ENCODE data around the gene SIRT4. TPM values are rescaled to one million over a fixed set of nuclear protein-coding genes. Genes with fewer than 3 reads are reported as not detected.
"Not testable (repeated sequence)": the region's sequence is repeated elsewhere in the genome, so short reads cannot be mapped to it uniquely, and the experiment has no call there.

The SIRT4 gene
- total RNA-seq (2022) = 2.1 and 3.6 TPM in 2 replicates
- Bru-seq, nascent RNA = percentile 41 among the genes with signal in this experiment
- BruChase-seq, experiment 1, labeled RNA remaining after a 2-hour chase = percentile 45 among the genes with signal in this experiment
- percentile 37 among the genes with signal in this experiment for BruChase-seq, experiment 2, labeled RNA remaining after a 6-hour chase
- long read RNA-seq, partial matches to known transcripts = 1 of 3 reads
- long read RNA-seq, other reads (novel, unspliced or antisense) = 0 of 3 reads

GRCh38 chr12:120301962-120302815, at the start of gene SIRT4:
Gene SIRT4 (plus strand): TSS chr12:120302321. CDS start chr12:120303562, 1,241 bp downstream.
- no peaks in the 10 kb centered on the region for H3K36me3 ChIP-seq (ENCODE audit: control insufficient read depth, insufficient read depth, low read length)
- peak; percentile 89 for DNase-seq
- H3K9me3 Mint-ChIP-seq (ENCODE audit: unreplicated experiment) = no peaks in the 10 kb centered on the region
- intact Hi-C loops (cut with micrococcal nuclease; ENCODE audit: unreplicated experiment) = loop anchor here (1.0 kb wide), 3 partner anchors 9 to 19 kb away; partner anchors contain the start of gene RNU4-1
- H3K4me3 ChIP-seq (ENCODE audit: low read depth, low read length) = peak within 1 kb of the TSS; percentile 70
- CTCF ChIA-PET = interaction anchor here (0.7 to 1.9 kb wide), 22 partner anchors 8 to 585 kb away, joined by 3 to 27 read pairs (median 6); partner anchors contain the start of genes DYNLL1, PXN, RNU4-1 and RNU4-2
- no peaks in the 10 kb centered on the region for H3K27me3 ChIP-seq (replicated peaks; ENCODE audit: control insufficient read depth, insufficient read depth, low read length)
- POLR2A ChIA-PET = interaction anchor here (0.6 to 2.1 kb wide), 6 partner anchors 10 to 185 kb away, joined by 3 to 68 read pairs (median 9); partner anchors contain the start of genes RNU4-1, RNU4-2 and RPLP0
- H3K4me1 ChIP-seq = peaks cover 5% of the 10 kb centered on the region; the same call in 1 of the 2 replicates
- TF ChIP-seq CTCF (IDR thresholded peaks at IDR 0.05; ENCODE audit: insufficient read depth in 1 of 2, low read depth in 1 of 2, low read length in 1 of 2, severe bottlenecking in 1 of 2, unreplicated experiment in 1 of 2) = peak; percentile 84 to 86
- H3K9me3 ChIP-seq = no peaks in the 10 kb centered on the region
- H3K4me3 Mint-ChIP-seq (ENCODE audit: unreplicated experiment) = peak within 1 kb of the TSS; percentile 91
- BruUV-seq (replicated peaks) = TSS peak; percentile 89
- H3K27me3 Mint-ChIP-seq (ENCODE audit: insufficient read depth, unreplicated experiment) = no peaks in the 10 kb centered on the region
- peaks cover 23% of the 10 kb centered on the region for H3K36me3 Mint-ChIP-seq (ENCODE audit: insufficient read depth, unreplicated experiment)
- no peaks in the 10 kb centered on the region for H3K4me1 Mint-ChIP-seq (ENCODE audit: low read depth, unreplicated experiment)
- peak within 1 kb of the TSS; percentile 93 for H3K27ac Mint-ChIP-seq (ENCODE audit: unreplicated experiment)

GRCh38 chr12:120253313-120253712, 48.8 kb upstream of the SIRT4 start:
- CTCF ChIA-PET = interaction anchor here (1.4 kb wide), 1 partner anchor 18 kb away, joined by 3 read pairs; no protein-coding TSS in a partner anchor
- Mint-ChIP-seq H3K36me3 (ENCODE audit: insufficient read depth, unreplicated experiment) (peaks cover 43% of the 10 kb centered on the region), H3K4me1 (ENCODE audit: low read depth, unreplicated experiment) (peaks cover 42% of the 10 kb centered on the region)
- H3K36me3 ChIP-seq (ENCODE audit: control insufficient read depth, insufficient read depth, low read length); H3K9me3 ChIP-seq; H3K4me3 Mint-ChIP-seq (ENCODE audit: unreplicated experiment); DNase-seq; H3K27me3 Mint-ChIP-seq (ENCODE audit: insufficient read depth, unreplicated experiment); intact Hi-C loops (cut with micrococcal nuclease; ENCODE audit: unreplicated experiment); H3K4me3 ChIP-seq (ENCODE audit: low read depth, low read length); H3K9me3 Mint-ChIP-seq (ENCODE audit: unreplicated experiment); POLR2A ChIA-PET; H3K27me3 ChIP-seq (replicated peaks; ENCODE audit: control insufficient read depth, insufficient read depth, low read length); BruUV-seq (replicated peaks); H3K27ac Mint-ChIP-seq (ENCODE audit: unreplicated experiment): not testable (repeated sequence)
- H3K4me1 ChIP-seq = peaks cover 31% of the 10 kb centered on the region

GRCh38 chr12:120254809-120255208, 47.3 kb upstream of the SIRT4 start:
- Histone ChIP-seq H3K27me3 (replicated peaks; ENCODE audit: control insufficient read depth, insufficient read depth, low read length) (no peaks in the 10 kb centered on the region), H3K36me3 (ENCODE audit: control insufficient read depth, insufficient read depth, low read length) (peaks cover 1% of the 10 kb centered on the region), H3K9me3 (no peaks in the 10 kb centered on the region), H3K4me3 (ENCODE audit: low read depth, low read length) (no peak overlapping the region), H3K4me1 (peaks cover 30% of the 10 kb centered on the region)
- TF ChIP-seq CTCF (IDR thresholded peaks at IDR 0.05; ENCODE audit: insufficient read depth in 1 of 2, low read depth in 1 of 2, low read length in 1 of 2, severe bottlenecking in 1 of 2, unreplicated experiment in 1 of 2) = no peak
- intact Hi-C loops (cut with micrococcal nuclease; ENCODE audit: unreplicated experiment) = no loop called here
- H3K4me1 Mint-ChIP-seq (ENCODE audit: low read depth, unreplicated experiment) = peaks cover 27% of the 10 kb centered on the region
- ChIA-PET POLR2A (no interaction called here), CTCF (interaction anchor here (1.0 to 1.2 kb wide), 2 partner anchors 19 to 27 kb away, joined by 3 to 8 read pairs; no protein-coding TSS in a partner anchor)
- DNase-seq = no peak
- H3K4me3 Mint-ChIP-seq (ENCODE audit: unreplicated experiment) = no peak overlapping the region
- no peaks in the 10 kb centered on the region for H3K27me3 Mint-ChIP-seq (ENCODE audit: insufficient read depth, unreplicated experiment)
- peaks cover 42% of the 10 kb centered on the region for H3K36me3 Mint-ChIP-seq (ENCODE audit: insufficient read depth, unreplicated experiment)
- H3K27ac Mint-ChIP-seq (ENCODE audit: unreplicated experiment) = peak overlapping the region; percentile 50
- no peaks in the 10 kb centered on the region for H3K9me3 Mint-ChIP-seq (ENCODE audit: unreplicated experiment)
- BruUV-seq (replicated peaks) = no TSS peak

Measured in Caco-2 (cell line).